OCI-LY7 (cell line): ENCODE results near the gene SREBF1. TPM values are rescaled to one million over a fixed set of nuclear protein-coding genes. Genes with fewer than 3 reads are reported as not detected.
A peak's percentile ranks its signal among the peaks of the same experiment; 100 is the strongest.

Source experiments
- BruUV-seq: library from RNA; stranded (reverse); fragments of 400-500 nt; replicated peaks from 2 replicates; lab custom pipeline; 2021; lab: Mats Ljungman, UMichigan
- CTCF ChIA-PET: fragments of 300-600 bp; sonication (Branson Sonifier 250); formaldehyde crosslinking; loops from one replicate; lab custom pipeline; 2022; ENCODE audit warnings: antibody characterized with exemption; ENCODE audit not compliant: unreplicated experiment; lab: Charles Lee
- POLR2A ChIA-PET: fragments of 300-600 bp; sonication (Branson Sonifier 250); formaldehyde crosslinking; loops from one replicate; lab custom pipeline; 2022; ENCODE audit warnings: antibody characterized with exemption; lab: Charles Lee
- DNase-seq: peaks from one replicate; pipeline ENCODE4 v3.0.0-alpha.2; 2015; ENCODE audit warnings: low spot score
- H2AFZ ChIP-seq: fragments of 200-600 bp; sonication (generic), shearing (Covaris generic); 2 replicates; pipeline ENCODE4 v1.6.1; 2014; ENCODE audit warnings: mild to moderate bottlenecking, antibody characterized with exemption, low read length, moderate library complexity
- H3K27ac ChIP-seq: fragments of 200-600 bp; sonication (generic); 2 replicates; pipeline ENCODE4 v1.5.1; 2014; ENCODE audit warnings: mixed run types, low read depth, mild to moderate bottlenecking, moderate library complexity, low read length, inconsistent platforms; ENCODE audit not compliant: poor library complexity, severe bottlenecking
- H3K36me3 ChIP-seq: fragments of 200-600 bp; sonication (generic); 2 replicates; pipeline ENCODE4 v1.6.1; 2014; ENCODE audit warnings: mild to moderate bottlenecking, antibody characterized with exemption, low read length, moderate library complexity, mixed read lengths; ENCODE audit not compliant: insufficient read depth
- H3K4me1 ChIP-seq: fragments of 200-600 bp; sonication (generic); 2 replicates; pipeline ENCODE4 v1.5.1; 2014; ENCODE audit warnings: mild to moderate bottlenecking, low read length; ENCODE audit not compliant: insufficient read depth, poor library complexity, severe bottlenecking
- H3K4me2 ChIP-seq: fragments of 200-600 bp; sonication (generic); 2 replicates; pipeline ENCODE4 v1.6.1; 2014; ENCODE audit warnings: mild to moderate bottlenecking, low read length
- H3K4me3 ChIP-seq: fragments of 200-600 bp; sonication (generic); 2 replicates; pipeline ENCODE4 v1.5.1; 2014; ENCODE audit warnings: mild to moderate bottlenecking, low read depth, low read length; ENCODE audit not compliant: poor library complexity, severe bottlenecking
- H3K79me2 ChIP-seq: fragments of 200-600 bp; sonication (generic); 2 replicates; pipeline ENCODE4 v1.6.1; 2016; ENCODE audit warnings: low read depth, mild to moderate bottlenecking, low read length, moderate library complexity, mixed read lengths; ENCODE audit not compliant: insufficient read depth
- H3K9me2 ChIP-seq: fragments of 200-600 bp; sonication (generic); 2 replicates; pipeline ENCODE4 v1.6.1; 2016; ENCODE audit warnings: mild to moderate bottlenecking, low read length, mixed read lengths; ENCODE audit not compliant: insufficient read depth
- H3K9me3 ChIP-seq: fragments of 200-600 bp; sonication (generic); 2 replicates; pipeline ENCODE4 v1.6.1; 2014; ENCODE audit warnings: mild to moderate bottlenecking, mixed run types, low read length, mixed read lengths
- H4K20me1 ChIP-seq: fragments of 200-600 bp; sonication (generic); 2 replicates; pipeline ENCODE4 v1.6.1; 2014; ENCODE audit warnings: mild to moderate bottlenecking, antibody characterized with exemption, low read length, moderate library complexity, mixed read lengths; ENCODE audit not compliant: insufficient read depth
- EZH2phosphoT487 ChIP-seq: fragments of 200-600 bp; sonication (generic); IDR thresholded peaks from 2 replicates; pipeline ENCODE4 v1.6.1; 2018; ENCODE audit warnings: low read depth, borderline replicate concordance, mild to moderate bottlenecking, mixed run types, antibody characterized with exemption, low read length, moderate library complexity, mixed read lengths
- intact Hi-C: fragments of 100-400 bp; cut with micrococcal nuclease; formaldehyde crosslinking; loops from one replicate; pipeline ENCODE4 v1.10.0; 2022; ENCODE audit not compliant: unreplicated experiment
- total RNA-seq, 2 experiments: library from RNA; depleted of rRNA in 1 of 2; stranded (reverse); fragments of >200 nt in 1 of 2; shearing (Covaris generic) in 1 of 2; gene quantifications; 2 replicates each; pipeline ENCODE4 v1.2.3, GENCODE V29; 2014 to 2022
- TF ChIP-seq, protein P1 (sequence below): fragments of 200-600 bp; sonication (generic); conservative IDR thresholded peaks from 2 replicates; pipeline ENCODE4 v1.5.1; 2014; ENCODE audit warnings: mild to moderate bottlenecking, antibody characterized with exemption, low read length, moderate library complexity, mixed read lengths

SREBF1 gene
- total RNA-seq, 2 experiments from 2014 or later = 70.4 to 187 TPM

DNA sequence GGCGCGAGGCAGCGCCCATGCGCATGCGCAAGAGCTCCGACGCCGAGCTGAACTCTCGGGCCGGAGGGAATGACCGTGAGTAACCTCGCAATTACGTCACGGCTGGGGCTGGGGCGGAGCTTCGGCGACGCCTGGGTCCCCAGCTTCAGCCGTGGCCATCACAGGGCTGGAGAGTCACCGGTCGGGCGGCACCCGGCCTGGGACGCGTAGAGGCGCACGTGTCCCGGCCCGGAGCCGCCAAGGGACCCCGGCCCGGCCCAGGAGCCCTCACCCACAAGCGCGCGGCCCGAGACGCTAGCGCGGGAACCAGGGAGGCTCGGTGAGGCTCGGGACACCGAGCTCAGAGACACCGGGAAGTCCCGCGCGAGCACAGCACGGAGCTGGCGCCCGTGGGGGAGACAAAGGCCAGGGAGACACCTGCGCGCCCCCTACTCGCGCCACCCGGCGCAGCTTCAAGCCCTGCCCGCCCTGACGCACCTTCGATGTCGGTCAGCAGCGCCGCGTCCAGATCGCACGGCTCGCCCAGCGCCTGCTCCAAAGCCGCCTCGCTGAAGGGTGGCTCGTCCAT, 452 bp downstream of the SREBF1 start:
- ChIA-PET POLR2A (interaction anchor here (0.5 to 2.5 kb wide), 11 partner anchors 10 to 254 kb away, joined by 3 to 10 read pairs (median 5); no protein-coding TSS in a partner anchor), CTCF (interaction anchor here (0.9 to 1.5 kb wide), 5 partner anchors 9 to 28 kb away, joined by 3 to 4 read pairs (median 4); no protein-coding TSS in a partner anchor)
- Histone ChIP-seq H3K79me2 (peaks cover 44% of the 10 kb centered on the region), H2AFZ (no peak overlapping the region), H3K9me3 (no peaks in the 10 kb centered on the region), H3K4me1 (peaks cover 71% of the 10 kb centered on the region), H3K4me2 (peak overlapping the region; percentile 93), H3K9me2 (no peaks in the 10 kb centered on the region), H3K36me3 (peaks cover 24% of the 10 kb centered on the region), H3K4me3 (peak overlapping the region; percentile 77), H3K27ac (peak overlapping the region; percentile 88), H4K20me1 (no peaks in the 10 kb centered on the region)
- intact Hi-C loops = loop anchor here (2.0 kb wide), 1 partner anchor 80 kb away; no protein-coding TSS in a partner anchor
- BruUV-seq = no TSS peak
- TF ChIP-seq EZH2phosphoT487 = no peak
- TF ChIP-seq, protein P1, sequence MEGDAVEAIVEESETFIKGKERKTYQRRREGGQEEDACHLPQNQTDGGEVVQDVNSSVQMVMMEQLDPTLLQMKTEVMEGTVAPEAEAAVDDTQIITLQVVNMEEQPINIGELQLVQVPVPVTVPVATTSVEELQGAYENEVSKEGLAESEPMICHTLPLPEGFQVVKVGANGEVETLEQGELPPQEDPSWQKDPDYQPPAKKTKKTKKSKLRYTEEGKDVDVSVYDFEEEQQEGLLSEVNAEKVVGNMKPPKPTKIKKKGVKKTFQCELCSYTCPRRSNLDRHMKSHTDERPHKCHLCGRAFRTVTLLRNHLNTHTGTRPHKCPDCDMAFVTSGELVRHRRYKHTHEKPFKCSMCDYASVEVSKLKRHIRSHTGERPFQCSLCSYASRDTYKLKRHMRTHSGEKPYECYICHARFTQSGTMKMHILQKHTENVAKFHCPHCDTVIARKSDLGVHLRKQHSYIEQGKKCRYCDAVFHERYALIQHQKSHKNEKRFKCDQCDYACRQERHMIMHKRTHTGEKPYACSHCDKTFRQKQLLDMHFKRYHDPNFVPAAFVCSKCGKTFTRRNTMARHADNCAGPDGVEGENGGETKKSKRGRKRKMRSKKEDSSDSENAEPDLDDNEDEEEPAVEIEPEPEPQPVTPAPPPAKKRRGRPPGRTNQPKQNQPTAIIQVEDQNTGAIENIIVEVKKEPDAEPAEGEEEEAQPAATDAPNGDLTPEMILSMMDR = no peak
- DNase-seq = peak; percentile 98

DNA sequence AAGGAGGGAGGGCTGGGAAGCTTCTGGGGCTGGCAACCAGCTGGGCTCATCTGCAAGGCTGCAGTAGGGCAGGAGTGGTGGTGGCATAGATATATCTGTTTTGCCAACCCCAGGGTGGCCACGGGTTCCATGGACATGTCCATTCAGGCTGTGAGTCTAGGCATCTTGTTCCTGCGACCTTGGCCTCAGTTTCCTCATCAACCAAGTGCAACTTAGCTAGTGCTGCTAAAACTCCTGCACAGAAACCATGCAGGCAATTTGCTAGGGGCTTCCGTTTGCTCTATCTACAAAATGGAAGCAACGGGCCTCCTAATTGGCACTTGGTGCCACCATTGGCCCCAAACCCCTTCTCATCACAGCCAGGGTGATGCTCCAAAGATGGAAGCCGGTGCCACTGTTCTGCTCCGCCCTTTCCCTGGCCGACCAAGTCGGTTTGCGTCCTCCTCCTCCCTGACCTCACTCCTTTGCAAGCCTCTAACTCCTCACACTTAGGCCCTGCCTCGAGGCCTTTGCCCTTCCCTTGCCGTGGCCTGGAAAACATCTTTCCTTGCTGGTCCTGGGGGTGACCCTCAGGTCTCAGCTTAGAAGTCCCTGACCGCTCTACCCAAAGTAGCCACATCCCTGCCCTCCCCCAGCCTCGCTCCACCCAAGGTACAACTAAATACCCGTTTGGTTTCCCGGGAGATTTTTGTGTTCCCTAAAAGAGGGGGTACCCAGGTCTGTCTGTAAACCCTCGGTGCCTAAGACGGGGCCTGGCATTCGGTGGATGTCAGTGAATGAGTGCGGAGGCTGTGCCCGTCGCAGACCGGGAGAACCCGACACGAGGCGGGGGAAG, 1.2 kb downstream of the SREBF1 start:
- CTCF ChIA-PET = interaction anchor here (0.7 to 1.5 kb wide), 6 partner anchors 8 to 28 kb away, joined by 3 to 4 read pairs (median 4); no protein-coding TSS in a partner anchor
- POLR2A ChIA-PET = interaction anchor here (1.0 to 2.5 kb wide), 11 partner anchors 9 to 86 kb away, joined by 3 to 10 read pairs (median 5); no protein-coding TSS in a partner anchor
- DNase-seq = peak; percentile 30
- Histone ChIP-seq H3K4me1 (peaks cover 67% of the 10 kb centered on the region), H3K27ac (peak overlapping the region; percentile 88), H3K79me2 (peaks cover 46% of the 10 kb centered on the region), H4K20me1 (no peaks in the 10 kb centered on the region), H3K36me3 (peaks cover 24% of the 10 kb centered on the region), H3K9me3 (no peaks in the 10 kb centered on the region), H3K4me2 (peak overlapping the region; percentile 93), H3K9me2 (no peaks in the 10 kb centered on the region), H2AFZ (no peak overlapping the region), H3K4me3 (peak overlapping the region; percentile 77)
- intact Hi-C loops = loop anchor here (2.0 kb wide), 1 partner anchor 79 kb away; no protein-coding TSS in a partner anchor
- TF ChIP-seq, protein P1 = no peak
- no peak for TF ChIP-seq EZH2phosphoT487
- no TSS peak for BruUV-seq
